ENCODE results near the gene TMEM223.

Gene TMEM223

DNA sequence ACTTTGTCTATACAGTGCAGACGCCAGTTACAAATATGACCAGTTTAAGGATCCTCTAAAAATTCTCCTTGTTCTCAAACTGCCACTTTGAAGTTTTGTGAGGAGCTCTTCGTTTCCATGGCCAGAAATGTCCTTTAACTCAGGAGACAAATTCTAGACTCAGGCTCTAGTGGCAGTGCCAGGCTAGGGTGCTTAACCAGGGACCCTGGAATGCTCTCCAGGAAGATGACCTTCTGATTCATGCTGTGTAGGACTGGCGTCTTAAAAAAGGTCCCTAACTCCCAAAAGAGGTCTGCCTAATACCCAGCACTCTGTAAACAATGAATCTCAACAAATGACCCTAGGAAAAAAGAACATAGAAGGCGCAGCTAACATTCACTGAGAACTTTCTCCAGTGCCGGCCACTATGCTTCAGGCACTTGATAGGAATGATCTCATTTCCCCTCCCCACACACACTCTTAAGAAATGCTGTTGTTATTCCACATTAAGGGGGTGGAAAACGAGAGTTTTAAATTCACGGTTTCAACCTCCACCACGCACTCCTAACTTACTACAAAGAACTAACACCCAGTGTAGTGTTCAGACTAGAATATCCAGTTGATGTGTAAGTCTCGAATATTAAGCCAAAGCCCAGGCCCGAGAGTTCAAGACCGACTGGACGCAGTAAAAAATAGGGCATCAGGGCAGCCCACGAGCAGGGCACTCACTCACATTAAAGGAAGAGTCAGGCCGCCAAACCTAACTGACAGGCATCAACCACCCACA, 12.7 kb upstream of the TMEM223 start:
- Mint-ChIP-seq H3K27me3 (ENCODE audit: low read depth) (no peaks in the 10 kb centered on the region), H3K4me3 (peak overlapping the region; percentile 94 to 100 (median 99)), H3K9me3 (no peaks in the 10 kb centered on the region), H3K36me3 (ENCODE audit: low read depth) (peaks cover 40% of the 10 kb centered on the region), H3K4me1 (peaks cover 29% of the 10 kb centered on the region), H3K27ac (peak overlapping the region; percentile 96 to 98 (median 97))
- TF ChIP-seq, protein P1, sequence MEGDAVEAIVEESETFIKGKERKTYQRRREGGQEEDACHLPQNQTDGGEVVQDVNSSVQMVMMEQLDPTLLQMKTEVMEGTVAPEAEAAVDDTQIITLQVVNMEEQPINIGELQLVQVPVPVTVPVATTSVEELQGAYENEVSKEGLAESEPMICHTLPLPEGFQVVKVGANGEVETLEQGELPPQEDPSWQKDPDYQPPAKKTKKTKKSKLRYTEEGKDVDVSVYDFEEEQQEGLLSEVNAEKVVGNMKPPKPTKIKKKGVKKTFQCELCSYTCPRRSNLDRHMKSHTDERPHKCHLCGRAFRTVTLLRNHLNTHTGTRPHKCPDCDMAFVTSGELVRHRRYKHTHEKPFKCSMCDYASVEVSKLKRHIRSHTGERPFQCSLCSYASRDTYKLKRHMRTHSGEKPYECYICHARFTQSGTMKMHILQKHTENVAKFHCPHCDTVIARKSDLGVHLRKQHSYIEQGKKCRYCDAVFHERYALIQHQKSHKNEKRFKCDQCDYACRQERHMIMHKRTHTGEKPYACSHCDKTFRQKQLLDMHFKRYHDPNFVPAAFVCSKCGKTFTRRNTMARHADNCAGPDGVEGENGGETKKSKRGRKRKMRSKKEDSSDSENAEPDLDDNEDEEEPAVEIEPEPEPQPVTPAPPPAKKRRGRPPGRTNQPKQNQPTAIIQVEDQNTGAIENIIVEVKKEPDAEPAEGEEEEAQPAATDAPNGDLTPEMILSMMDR (IDR thresholded peaks at IDR 0.05; ENCODE audit: unreplicated experiment in 3 of 3) = no peak

DNA sequence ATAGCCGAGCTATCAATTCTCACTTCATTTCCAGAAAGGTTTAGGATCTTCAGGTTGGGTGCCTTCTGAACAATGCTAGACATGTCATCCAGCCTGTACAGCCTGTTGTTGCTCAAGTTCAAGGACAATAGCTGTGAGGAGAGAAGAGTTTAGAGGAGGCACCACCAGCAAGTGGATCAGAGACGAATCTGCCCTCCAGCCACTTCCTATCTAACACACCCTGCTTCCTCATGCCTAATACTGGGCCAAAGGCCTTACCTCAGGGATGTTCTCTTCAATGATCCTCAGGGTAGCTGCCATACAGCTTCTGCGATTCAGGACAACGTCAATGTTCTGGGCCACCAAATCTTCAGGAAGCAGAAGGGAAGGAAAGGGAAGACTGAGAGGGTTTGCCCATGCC, 9.3 kb upstream of the TMEM223 start:
- TF ChIP-seq, protein P1 (IDR thresholded peaks at IDR 0.05; ENCODE audit: unreplicated experiment in 3 of 3) = no peak
- H3K36me3 Mint-ChIP-seq (ENCODE audit: low read depth) = peaks cover 67% of the 10 kb centered on the region
- H3K4me1 Mint-ChIP-seq = peaks cover 21% of the 10 kb centered on the region
- no peaks in the 10 kb centered on the region for H3K9me3 Mint-ChIP-seq
- H3K27me3 Mint-ChIP-seq (ENCODE audit: low read depth) = no peaks in the 10 kb centered on the region
- no peak overlapping the region for H3K27ac Mint-ChIP-seq
- H3K4me3 Mint-ChIP-seq = no peak overlapping the region

DNA sequence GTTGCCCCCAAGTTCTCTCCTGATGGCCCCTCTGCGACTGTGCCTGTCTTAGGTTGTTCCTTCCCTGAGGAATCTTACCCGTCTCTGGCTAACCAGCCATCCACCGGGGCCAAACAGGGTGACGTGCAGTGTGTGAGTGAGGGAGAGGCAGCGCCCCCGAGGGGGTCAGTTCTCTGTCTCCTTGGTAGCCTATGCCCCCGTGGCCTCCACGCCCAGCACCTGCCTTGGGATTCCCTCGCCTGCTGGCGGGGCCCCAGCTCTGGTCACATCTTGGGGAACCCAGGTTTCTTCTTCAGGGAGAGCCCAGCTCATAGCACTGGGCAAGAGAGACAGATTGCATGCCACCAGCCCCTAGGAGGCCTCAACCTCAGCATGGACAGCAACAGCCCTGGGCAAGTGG, 7.7 kb upstream of the TMEM223 start:
- Mint-ChIP-seq H3K4me1 (peaks cover 12% of the 10 kb centered on the region), H3K27ac (no peak overlapping the region), H3K9me3 (no peaks in the 10 kb centered on the region), H3K36me3 (ENCODE audit: low read depth) (peaks cover 82% of the 10 kb centered on the region), H3K4me3 (peak overlapping the region in 1 of 3 experiments; percentile 22), H3K27me3 (ENCODE audit: low read depth) (no peaks in the 10 kb centered on the region)
- TF ChIP-seq, protein P1 (IDR thresholded peaks at IDR 0.05; ENCODE audit: unreplicated experiment in 3 of 3) = no peak

DNA sequence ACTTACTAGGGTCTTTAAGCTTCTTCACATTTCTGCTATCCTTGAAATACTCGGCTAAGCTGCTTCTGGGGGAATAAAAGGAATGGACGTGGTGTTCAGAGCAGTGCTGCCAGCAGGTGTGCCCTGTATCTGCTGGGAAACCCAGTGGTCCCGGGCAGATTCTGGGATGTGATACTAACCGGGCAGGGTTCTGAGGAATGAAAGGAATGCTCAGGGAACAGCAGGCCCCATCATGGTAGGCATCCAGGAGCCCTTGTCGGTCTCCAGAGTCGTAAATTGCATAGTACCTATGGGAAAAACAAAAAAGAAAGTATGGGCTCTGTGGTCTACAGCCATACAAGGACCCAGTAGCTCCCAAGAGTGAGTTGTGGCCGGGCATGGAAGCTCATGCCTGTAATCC, 4.5 kb upstream of the TMEM223 start:
- no peak overlapping the region for H3K27ac Mint-ChIP-seq
- no peaks in the 10 kb centered on the region for H3K27me3 Mint-ChIP-seq (ENCODE audit: low read depth)
- no peaks in the 10 kb centered on the region for H3K9me3 Mint-ChIP-seq
- TF ChIP-seq, protein P1 (IDR thresholded peaks at IDR 0.05; ENCODE audit: unreplicated experiment in 3 of 3) = no peak
- H3K36me3 Mint-ChIP-seq (ENCODE audit: low read depth) = peaks cover 74% of the 10 kb centered on the region
- H3K4me3 Mint-ChIP-seq = no peak overlapping the region
- H3K4me1 Mint-ChIP-seq = peaks cover 5% of the 10 kb centered on the region

DNA sequence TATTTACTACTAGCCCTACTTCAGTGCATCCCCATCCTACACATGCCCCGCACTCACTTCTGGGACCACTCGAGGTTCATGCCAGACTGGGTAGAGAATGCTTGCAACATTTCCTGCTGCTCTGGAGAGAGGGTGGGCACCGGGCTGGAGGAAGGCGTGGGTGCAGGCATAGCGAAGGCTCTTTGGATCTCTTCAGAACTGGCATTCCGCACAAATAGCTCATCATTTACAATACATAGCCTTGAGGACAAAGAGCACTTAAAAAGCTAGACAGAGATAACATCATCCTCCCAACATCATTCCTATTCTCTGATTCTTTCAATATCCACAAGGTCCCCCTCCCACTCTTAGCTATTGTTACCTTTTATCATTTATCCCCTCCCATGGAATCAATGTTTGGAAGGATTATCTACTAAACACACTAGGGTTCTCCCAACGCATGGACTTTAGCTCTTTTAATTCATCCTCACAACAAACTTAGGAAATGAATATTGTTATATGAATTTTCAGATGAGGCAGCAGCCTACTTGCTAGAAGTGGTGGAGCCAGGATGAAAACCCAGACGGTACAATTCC, 2.5 kb upstream of the TMEM223 start:
- no peaks in the 10 kb centered on the region for H3K9me3 Mint-ChIP-seq
- H3K36me3 Mint-ChIP-seq (ENCODE audit: low read depth) = peaks cover 70% of the 10 kb centered on the region
- peak overlapping the region; percentile 18 to 45 (median 35) for H3K4me3 Mint-ChIP-seq
- TF ChIP-seq, protein P1 (IDR thresholded peaks at IDR 0.05; ENCODE audit: unreplicated experiment in 3 of 3) = no peak
- no peaks in the 10 kb centered on the region for H3K27me3 Mint-ChIP-seq (ENCODE audit: low read depth)
- H3K4me1 Mint-ChIP-seq = peaks cover 24% of the 10 kb centered on the region
- H3K27ac Mint-ChIP-seq = peak overlapping the region in 1 of 3 experiments; percentile 45
